Activated naive CD8-positive, alpha-beta T cell treated with anti-CD3 and anti-CD28 coated beads, Interleukin-2, amount 50 U/mL, for 24 hours (primary cell): Measurements from ENCODE around the gene DLX5.

ENCODE experiments used
- ATAC-seq: fragments of 150-1000 bp; cut with Tn5 transposase; one replicate; pipeline ENCODE4 v1.10.0; 2021
- DNase-seq: peaks from one replicate; pipeline ENCODE4 v3.0.0; 2021
- H3K27ac Mint-ChIP-seq: one replicate; pipeline ENCODE4 v1.8.0; 2021; ENCODE audit warnings: mild to moderate bottlenecking, mixed read lengths
- H3K27me3 Mint-ChIP-seq: one replicate; pipeline ENCODE4 v1.8.0; 2021; ENCODE audit warnings: mixed read lengths
- H3K36me3 Mint-ChIP-seq: one replicate; pipeline ENCODE4 v1.8.0; 2021; ENCODE audit warnings: low read depth, mixed read lengths
- H3K4me1 Mint-ChIP-seq: one replicate; pipeline ENCODE4 v1.8.0; 2021; ENCODE audit warnings: mixed read lengths
- H3K4me3 Mint-ChIP-seq: one replicate; pipeline ENCODE4 v1.8.0; 2021; ENCODE audit warnings: mild to moderate bottlenecking, moderate library complexity, mixed read lengths
- H3K9me3 Mint-ChIP-seq: one replicate; pipeline ENCODE4 v1.8.0; 2021; ENCODE audit warnings: mixed read lengths

DLX5 gene

DNA sequence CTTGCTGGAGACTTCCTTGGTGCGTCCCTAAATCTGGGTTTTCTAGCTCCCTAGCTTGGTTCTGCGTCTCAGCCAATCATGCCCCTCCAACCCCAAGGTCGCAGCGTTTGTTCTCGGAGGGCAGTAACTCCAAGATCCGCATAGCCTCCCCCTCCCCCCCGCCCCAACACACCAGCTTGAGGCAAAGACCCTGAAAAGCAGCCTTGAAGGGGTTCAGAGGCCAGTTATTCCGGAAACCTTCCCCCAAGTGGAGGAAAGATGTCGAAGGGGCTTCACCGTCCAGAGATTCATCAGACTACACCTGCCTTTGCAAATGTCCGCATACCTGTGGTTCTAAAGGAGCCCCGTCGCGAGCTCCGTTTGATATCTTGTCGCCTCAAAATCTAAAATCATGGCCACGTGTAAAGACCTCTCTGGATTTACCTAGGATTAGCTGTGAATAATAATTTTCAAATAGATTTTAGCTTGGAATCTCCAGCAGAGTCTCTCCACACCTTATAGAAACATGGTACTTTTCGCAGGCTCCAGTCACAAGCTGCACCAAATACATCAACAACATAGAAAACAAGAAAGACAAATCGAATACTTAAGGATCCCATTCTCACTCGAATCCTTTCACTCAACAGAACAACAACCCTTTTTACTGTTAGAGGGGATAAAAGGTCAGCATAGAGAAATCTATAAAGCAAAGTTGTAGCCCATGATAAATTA is 11.3 kb downstream of the DLX5 start:
- DNase-seq = no peak
- no peak for ATAC-seq
- H3K4me1 Mint-ChIP-seq = peaks cover 3% of the 10 kb centered on the region
- H3K27ac Mint-ChIP-seq = no peak overlapping the region
- peaks cover 95% of the 10 kb centered on the region for H3K27me3 Mint-ChIP-seq
- no peak overlapping the region for H3K4me3 Mint-ChIP-seq
- H3K9me3 Mint-ChIP-seq = peaks cover 12% of the 10 kb centered on the region
- no peaks in the 10 kb centered on the region for H3K36me3 Mint-ChIP-seq

- no peak overlapping the region for H3K27ac Mint-ChIP-seq
- no peaks in the 10 kb centered on the region for H3K36me3 Mint-ChIP-seq
- H3K27me3 Mint-ChIP-seq = peaks cover 95% of the 10 kb centered on the region
- ATAC-seq (no peak), DNase-seq (no peak)
- no peak overlapping the region for H3K4me3 Mint-ChIP-seq
- peaks cover under 1% of the 10 kb centered on the region for H3K4me1 Mint-ChIP-seq
- peaks cover 12% of the 10 kb centered on the region for H3K9me3 Mint-ChIP-seq
These were observed 12.1 kb downstream of the DLX5 start for GRCh38 chr7:97012365-97013133.

DNA sequence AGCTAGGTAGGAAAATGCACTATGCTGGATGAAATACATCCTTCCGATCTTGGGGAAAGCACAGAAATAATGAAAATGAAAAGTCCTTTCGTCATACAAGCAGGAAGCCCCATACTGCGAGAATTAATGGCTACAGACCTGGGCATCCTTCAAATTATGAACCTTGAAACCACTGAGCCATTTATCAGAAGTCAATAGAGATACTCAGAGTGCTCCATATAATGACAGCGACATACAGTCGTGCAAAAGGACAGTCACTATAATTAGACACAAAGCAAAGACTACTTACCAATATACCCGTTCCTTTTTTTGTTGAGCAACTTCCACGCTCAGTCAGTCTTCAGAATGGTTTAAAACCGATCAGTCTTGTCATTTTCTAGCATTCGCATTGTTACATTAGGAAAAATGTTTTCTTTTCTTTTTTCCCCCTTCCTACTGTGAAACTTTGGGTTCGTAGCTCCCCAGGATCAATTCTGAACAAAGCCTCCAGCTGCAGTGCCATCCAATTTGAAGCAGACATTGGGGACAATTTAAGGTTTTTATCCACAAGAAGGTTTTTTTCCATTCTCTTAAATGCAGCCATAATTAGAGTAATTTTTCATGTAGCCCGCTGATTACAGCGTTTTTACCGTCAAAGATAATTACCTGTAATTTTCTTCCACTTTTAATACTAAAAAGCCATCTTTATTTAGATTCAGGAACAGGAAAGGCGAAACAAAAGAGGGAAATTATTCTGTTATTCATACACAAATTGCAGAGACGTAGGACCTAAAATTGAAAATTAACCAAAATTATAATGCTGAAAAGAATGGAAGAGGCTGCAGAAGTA is 12.9 kb downstream of the DLX5 start:
- Mint-ChIP-seq H3K36me3 (no peaks in the 10 kb centered on the region), H3K27ac (no peak overlapping the region), H3K4me3 (no peak overlapping the region), H3K27me3 (peaks cover 95% of the 10 kb centered on the region), H3K4me1 (peaks cover 2% of the 10 kb centered on the region), H3K9me3 (peaks cover 12% of the 10 kb centered on the region)
- DNase-seq = no peak
- no peak for ATAC-seq

DNA sequence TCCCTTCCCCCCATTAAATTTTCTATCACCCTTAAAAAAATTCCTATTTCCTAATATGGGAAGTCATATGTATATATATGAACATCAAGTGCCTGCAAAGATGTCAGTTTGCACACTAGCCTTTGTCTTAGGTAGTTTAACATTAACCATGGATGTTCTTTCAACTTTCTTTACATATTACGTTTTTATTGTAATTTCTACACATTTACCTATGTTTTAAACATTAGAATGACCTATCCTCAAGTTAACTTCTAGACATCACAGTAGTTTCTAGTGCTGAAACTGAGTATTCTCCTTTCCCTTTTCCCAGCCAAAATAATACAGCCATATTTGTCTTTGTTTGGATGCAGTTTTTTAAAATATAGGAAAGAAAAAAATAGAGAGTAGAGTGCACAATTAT is 13.5 kb downstream of the DLX5 start:
- DNase-seq (no peak), ATAC-seq (no peak)
- Mint-ChIP-seq H3K4me1 (peaks cover 5% of the 10 kb centered on the region), H3K9me3 (peaks cover 12% of the 10 kb centered on the region), H3K4me3 (no peak overlapping the region), H3K27me3 (peaks cover 93% of the 10 kb centered on the region), H3K36me3 (no peaks in the 10 kb centered on the region), H3K27ac (no peak overlapping the region)

- DNase-seq (no peak), ATAC-seq (no peak)
- Mint-ChIP-seq H3K36me3 (no peaks in the 10 kb centered on the region), H3K4me1 (peaks cover 8% of the 10 kb centered on the region), H3K27ac (no peak overlapping the region), H3K27me3 (peaks cover 92% of the 10 kb centered on the region), H3K9me3 (peaks cover 12% of the 10 kb centered on the region), H3K4me3 (no peak overlapping the region)
These were observed 14.6 kb downstream of the DLX5 start for GRCh38 chr7:97009753-97010732.

GRCh38 chr7:97008275-97008917 is 16.2 kb downstream of the DLX5 start:
- H3K4me3 Mint-ChIP-seq = no peak overlapping the region
- ATAC-seq = no peak
- DNase-seq = no peak
- peaks cover 88% of the 10 kb centered on the region for H3K27me3 Mint-ChIP-seq
- H3K9me3 Mint-ChIP-seq = peaks cover 12% of the 10 kb centered on the region
- no peaks in the 10 kb centered on the region for H3K36me3 Mint-ChIP-seq
- H3K27ac Mint-ChIP-seq = no peak overlapping the region
- peaks cover 14% of the 10 kb centered on the region for H3K4me1 Mint-ChIP-seq

- Mint-ChIP-seq H3K27me3 (peaks cover 88% of the 10 kb centered on the region), H3K4me3 (no peak overlapping the region), H3K36me3 (no peaks in the 10 kb centered on the region), H3K9me3 (peaks cover 12% of the 10 kb centered on the region), H3K4me1 (peaks cover 14% of the 10 kb centered on the region), H3K27ac (no peak overlapping the region)
- no peak for DNase-seq
- ATAC-seq = no peak
These were observed 17.1 kb downstream of the DLX5 start for GRCh38 chr7:97007583-97007861.

DNA sequence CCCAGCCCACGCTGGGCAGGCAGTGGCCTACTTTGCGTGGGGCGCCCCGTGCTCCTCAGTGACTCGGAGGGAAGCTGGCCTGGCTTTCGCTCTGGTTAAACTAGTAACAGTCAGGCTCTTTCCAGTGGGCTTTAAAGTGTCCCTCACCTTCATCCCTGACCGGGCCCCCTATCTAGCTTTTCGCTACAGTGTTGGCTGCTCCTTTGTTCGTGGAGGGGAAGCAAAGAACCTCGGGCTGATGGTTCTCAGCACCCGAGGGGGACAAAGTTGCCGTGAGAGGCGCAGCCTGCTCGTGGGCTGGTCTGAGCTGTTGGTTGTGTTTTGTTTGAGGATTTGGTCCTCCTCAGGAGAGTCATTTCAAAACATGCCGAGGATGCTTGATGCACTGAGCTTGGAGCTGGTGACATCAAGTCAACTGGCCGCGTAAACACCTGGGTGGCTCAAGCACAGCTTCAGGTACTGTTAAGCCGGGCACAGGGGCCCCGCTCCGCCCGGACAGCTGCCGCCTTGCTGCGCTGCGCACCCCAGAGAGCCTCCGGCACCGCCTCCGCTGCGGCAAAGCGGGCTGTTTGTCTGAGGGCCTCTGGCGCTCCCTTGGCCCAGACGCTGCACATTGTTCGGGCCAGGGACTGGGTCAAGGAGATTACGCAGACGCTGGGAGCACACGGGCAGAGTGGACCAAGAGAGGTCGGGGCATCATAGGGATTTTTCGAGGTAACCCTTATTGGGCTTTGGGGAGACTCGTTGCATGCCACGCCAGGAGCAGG is 17.6 kb downstream of the DLX5 start:
- peak overlapping the region; percentile 52 for H3K27ac Mint-ChIP-seq
- peak overlapping the region; percentile 62 for H3K4me3 Mint-ChIP-seq
- peaks cover 88% of the 10 kb centered on the region for H3K27me3 Mint-ChIP-seq
- no peak for ATAC-seq
- DNase-seq = no peak
- H3K9me3 Mint-ChIP-seq = peaks cover 10% of the 10 kb centered on the region
- no peaks in the 10 kb centered on the region for H3K36me3 Mint-ChIP-seq
- peaks cover 14% of the 10 kb centered on the region for H3K4me1 Mint-ChIP-seq

DNA sequence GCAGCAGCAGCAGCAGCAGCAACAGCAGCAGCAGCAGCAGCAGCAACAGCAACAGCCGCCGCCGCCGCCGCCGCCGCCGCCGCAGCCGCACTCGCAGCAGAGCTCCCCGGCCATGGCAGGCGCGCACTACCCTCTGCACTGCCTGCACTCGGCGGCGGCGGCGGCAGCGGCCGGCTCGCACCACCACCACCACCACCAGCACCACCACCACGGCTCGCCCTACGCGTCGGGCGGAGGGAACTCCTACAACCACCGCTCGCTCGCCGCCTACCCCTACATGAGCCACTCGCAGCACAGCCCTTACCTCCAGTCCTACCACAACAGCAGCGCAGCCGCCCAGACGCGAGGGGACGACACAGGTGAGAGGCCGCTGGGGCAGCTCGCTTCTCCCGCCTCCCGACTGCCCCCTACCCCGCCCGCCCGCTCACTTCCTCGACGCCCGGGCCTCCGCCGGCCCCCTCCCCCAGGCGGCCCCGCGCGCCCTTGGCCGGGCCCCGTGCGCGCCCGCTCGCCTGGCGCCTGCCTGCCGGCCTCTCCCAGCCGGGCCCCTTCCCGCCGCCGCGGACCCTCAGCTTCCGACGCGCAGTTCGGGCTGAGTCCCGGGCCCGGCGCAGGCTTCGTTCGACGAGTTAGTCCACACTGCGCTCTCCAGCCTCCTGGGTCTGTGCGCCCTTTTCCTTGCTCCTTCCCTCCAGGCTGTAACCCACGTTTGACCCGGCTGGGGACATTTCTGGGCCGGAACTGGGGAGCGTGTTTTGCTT is 18.4 kb downstream of the DLX5 start:
- DNase-seq (peak; percentile 34), ATAC-seq (peak; percentile 62)
- peaks cover 2% of the 10 kb centered on the region for H3K9me3 Mint-ChIP-seq
- H3K4me1 Mint-ChIP-seq = peaks cover 14% of the 10 kb centered on the region
- H3K27ac Mint-ChIP-seq = peak overlapping the region; percentile 52
- H3K36me3 Mint-ChIP-seq = no peaks in the 10 kb centered on the region
- H3K4me3 Mint-ChIP-seq = peak overlapping the region; percentile 62
- peaks cover 87% of the 10 kb centered on the region for H3K27me3 Mint-ChIP-seq

- DNase-seq (peak; percentile 52), ATAC-seq (no peak)
- H3K9me3 Mint-ChIP-seq = no peaks in the 10 kb centered on the region
- peaks cover 14% of the 10 kb centered on the region for H3K4me1 Mint-ChIP-seq
- H3K27me3 Mint-ChIP-seq = peaks cover 89% of the 10 kb centered on the region
- peak within 1 kb of the TSS; percentile 62 for H3K4me3 Mint-ChIP-seq
- H3K36me3 Mint-ChIP-seq = no peaks in the 10 kb centered on the region
- no peak within 1 kb of the TSS for H3K27ac Mint-ChIP-seq
These were observed 19.2 kb downstream of the DLX5 start, which contains the start of gene DLX6 for GRCh38 chr7:97005183-97006054. DLX6 (plus strand) TSS chr7:97005553; CDS start chr7:97005978, 425 bp downstream.

GRCh38 chr7:97004247-97005182 is 20.1 kb downstream of the DLX5 start:
- Mint-ChIP-seq H3K4me3 (no peak overlapping the region), H3K27me3 (peaks cover 88% of the 10 kb centered on the region), H3K9me3 (no peaks in the 10 kb centered on the region), H3K27ac (no peak overlapping the region), H3K36me3 (no peaks in the 10 kb centered on the region), H3K4me1 (peaks cover 14% of the 10 kb centered on the region)
- DNase-seq (no peak), ATAC-seq (no peak)
